Endodermal cell (in vitro differentiated cells): ENCODE results near the gene PLSCR4. TPM values are rescaled to one million over a fixed set of nuclear protein-coding genes. Genes with fewer than 3 reads are reported as not detected.

Experiments used
- DNase-seq: peaks from one replicate; pipeline ENCODE4 v3.0.0-alpha.2; 2017
- H3K27ac ChIP-seq: 2 replicates; pipeline ENCODE4 v1.5.1; 2013; ENCODE audit warnings: mild to moderate bottlenecking, low read depth, low read length, moderate library complexity
- H3K27me3 ChIP-seq: 2 replicates; pipeline ENCODE4 v1.6.1; 2013; ENCODE audit warnings: mild to moderate bottlenecking, low read length, moderate library complexity; ENCODE audit not compliant: insufficient read depth, control insufficient read depth, poor library complexity, severe bottlenecking
- H3K36me3 ChIP-seq: 2 replicates; pipeline ENCODE4 v1.7.0; 2013; ENCODE audit warnings: mild to moderate bottlenecking, low read length, moderate library complexity; ENCODE audit not compliant: control insufficient read depth, insufficient read depth
- H3K4me1 ChIP-seq: one replicate; pipeline ENCODE4 v1.7.0; 2013; ENCODE audit warnings: low read length; ENCODE audit not compliant: control insufficient read depth, insufficient read depth
- H3K4me3 ChIP-seq: 2 replicates; pipeline ENCODE4 v1.5.1; 2013; ENCODE audit warnings: mild to moderate bottlenecking, low read length, moderate library complexity
- H3K9ac ChIP-seq: 2 replicates; pipeline ENCODE4 v1.6.1; 2013; ENCODE audit warnings: mild to moderate bottlenecking, low read length, moderate library complexity; ENCODE audit not compliant: poor library complexity, severe bottlenecking; ENCODE audit errors: extremely low read depth
- H3K9me3 ChIP-seq: 2 replicates; pipeline ENCODE4 v1.6.1; 2013; ENCODE audit warnings: mild to moderate bottlenecking, low read length, moderate library complexity; ENCODE audit not compliant: control insufficient read depth
- H3K27ac Mint-ChIP-seq: 2 replicates; pipeline ENCODE4 v1.8.0; 2020; ENCODE audit warnings: mixed read lengths
- H3K27me3 Mint-ChIP-seq: 2 replicates; pipeline ENCODE4 v1.8.0; 2021; ENCODE audit warnings: mild to moderate bottlenecking, mixed read lengths; ENCODE audit not compliant: insufficient read depth
- H3K36me3 Mint-ChIP-seq: 2 replicates; pipeline ENCODE4 v1.8.0; 2020; ENCODE audit warnings: low read depth, mixed read lengths
- H3K4me1 Mint-ChIP-seq: 2 replicates; pipeline ENCODE4 v1.8.0; 2020; ENCODE audit warnings: mixed read lengths
- H3K4me3 Mint-ChIP-seq: 2 replicates; pipeline ENCODE4 v1.8.0; 2020; ENCODE audit warnings: mild to moderate bottlenecking, moderate library complexity, mixed read lengths
- H3K9me3 Mint-ChIP-seq: 2 replicates; pipeline ENCODE4 v1.8.0; 2020; ENCODE audit warnings: mild to moderate bottlenecking, mixed read lengths
- WGBS, 2 experiments: methylation state at CpG; one replicate each; pipeline versions ENCODE4 v1.1.5 to v1.1.7; 2013; ENCODE audit warnings: missing lambda C conversion rate in 2 of 2, mixed read lengths in 1 of 2; ENCODE audit not compliant: insufficient coverage in 1 of 2, insufficient read length in 1 of 2; 5-methylcytosine and 5-hydroxymethylcytosine counted together
- total RNA-seq, 2 donors: library from RNA; stranded (reverse); fragmentation: NEBNext Ultra II Directional in 1 of 2; extraction: Animal tissue kit (Norgen Biotek cat#: 25700) in 1 of 2; gene quantifications; 2 replicates in 1 of 2; 3 replicates in 1 of 2; pipeline ENCODE4 v1.2.1, GENCODE V29; 2021
- TF ChIP-seq, protein P1 (sequence below): fragments of 200-600 bp; sonication (generic); conservative IDR thresholded peaks from 2 replicates; pipeline ENCODE4 v1.5.0; 2021; ENCODE audit warnings: antibody characterized with exemption, mild to moderate bottlenecking

The PLSCR4 gene
- total RNA-seq, 2 donors from 2014 or later, result 9.3 to 12.3 TPM

DNA sequence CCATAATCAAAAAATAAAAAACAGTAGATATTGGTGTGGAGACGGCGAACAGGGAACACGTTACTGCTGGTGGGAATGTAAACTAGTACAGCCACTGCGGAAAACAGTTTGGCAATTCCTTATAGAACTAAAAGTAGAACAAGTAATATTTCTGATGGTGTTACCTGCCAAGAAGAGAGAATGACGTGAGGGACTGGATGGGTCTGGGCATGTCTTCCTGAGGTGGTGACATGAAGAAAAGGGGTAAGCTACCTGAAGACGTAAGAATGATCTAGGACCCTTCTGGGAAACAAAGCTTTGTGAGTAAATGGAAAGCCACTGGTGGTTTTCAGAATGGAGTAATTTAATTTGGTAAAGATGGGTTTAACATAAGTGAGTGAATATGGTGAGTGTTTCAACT lies 70.5 kb downstream of the PLSCR4 start:
- Histone ChIP-seq H3K36me3 (no peaks in the 10 kb centered on the region), H3K4me1 (peaks cover 4% of the 10 kb centered on the region), H3K27me3 (no peaks in the 10 kb centered on the region), H3K9ac (no peak overlapping the region), H3K9me3 (no peaks in the 10 kb centered on the region), H3K27ac (no peak overlapping the region), H3K4me3 (no peak overlapping the region)
- peaks cover 8% of the 10 kb centered on the region for H3K4me1 Mint-ChIP-seq
- TF ChIP-seq, protein P1, sequence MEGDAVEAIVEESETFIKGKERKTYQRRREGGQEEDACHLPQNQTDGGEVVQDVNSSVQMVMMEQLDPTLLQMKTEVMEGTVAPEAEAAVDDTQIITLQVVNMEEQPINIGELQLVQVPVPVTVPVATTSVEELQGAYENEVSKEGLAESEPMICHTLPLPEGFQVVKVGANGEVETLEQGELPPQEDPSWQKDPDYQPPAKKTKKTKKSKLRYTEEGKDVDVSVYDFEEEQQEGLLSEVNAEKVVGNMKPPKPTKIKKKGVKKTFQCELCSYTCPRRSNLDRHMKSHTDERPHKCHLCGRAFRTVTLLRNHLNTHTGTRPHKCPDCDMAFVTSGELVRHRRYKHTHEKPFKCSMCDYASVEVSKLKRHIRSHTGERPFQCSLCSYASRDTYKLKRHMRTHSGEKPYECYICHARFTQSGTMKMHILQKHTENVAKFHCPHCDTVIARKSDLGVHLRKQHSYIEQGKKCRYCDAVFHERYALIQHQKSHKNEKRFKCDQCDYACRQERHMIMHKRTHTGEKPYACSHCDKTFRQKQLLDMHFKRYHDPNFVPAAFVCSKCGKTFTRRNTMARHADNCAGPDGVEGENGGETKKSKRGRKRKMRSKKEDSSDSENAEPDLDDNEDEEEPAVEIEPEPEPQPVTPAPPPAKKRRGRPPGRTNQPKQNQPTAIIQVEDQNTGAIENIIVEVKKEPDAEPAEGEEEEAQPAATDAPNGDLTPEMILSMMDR, result no peak
- no peak for DNase-seq
- no peak overlapping the region for H3K4me3 Mint-ChIP-seq
- peaks cover 3% of the 10 kb centered on the region for H3K9me3 Mint-ChIP-seq
- 93 to 100% methylated on average over 6 of the region's 6 CpGs for WGBS, 2 experiments
- no peak overlapping the region for H3K27ac Mint-ChIP-seq
- H3K36me3 Mint-ChIP-seq, result peaks cover 6% of the 10 kb centered on the region
- peaks cover 2% of the 10 kb centered on the region for H3K27me3 Mint-ChIP-seq

DNA sequence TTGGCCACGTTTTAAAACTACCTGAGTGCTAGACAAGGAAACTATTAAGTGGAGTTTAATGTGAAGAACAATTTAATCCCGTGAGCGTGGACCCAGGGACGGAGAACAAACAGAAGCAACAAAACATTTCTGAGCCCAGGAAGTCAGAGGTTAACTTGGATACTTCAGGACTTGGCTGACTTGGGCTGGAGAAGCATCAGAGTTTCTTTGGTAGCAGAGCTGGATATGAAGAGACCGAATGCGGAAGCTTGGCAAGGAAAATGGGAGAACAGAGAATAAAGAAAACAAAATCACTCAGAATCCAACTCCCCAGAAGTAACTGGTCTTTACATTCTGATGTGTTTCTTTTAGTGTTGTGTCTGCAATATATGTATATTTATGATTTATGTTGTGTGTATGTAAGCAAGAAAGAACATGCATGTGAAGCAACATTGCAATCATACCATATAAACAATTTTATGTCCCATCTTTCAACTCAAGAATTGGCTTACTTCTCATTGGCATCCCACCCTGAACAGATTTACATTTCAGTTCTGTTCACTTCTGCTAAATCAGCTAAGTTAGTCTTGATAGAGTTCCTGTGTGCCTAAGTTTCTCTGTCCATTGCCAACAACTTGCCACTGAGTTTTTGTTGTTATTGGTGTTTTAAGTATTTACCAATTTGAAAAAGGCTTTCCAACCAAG lies 72.8 kb downstream of the PLSCR4 start:
- Histone ChIP-seq H3K27me3 (no peaks in the 10 kb centered on the region), H3K9ac (no peak overlapping the region), H3K36me3 (no peaks in the 10 kb centered on the region), H3K27ac (no peak overlapping the region), H3K9me3 (no peaks in the 10 kb centered on the region), H3K4me1 (peaks cover 4% of the 10 kb centered on the region), H3K4me3 (no peak overlapping the region)
- WGBS, 2 experiments, result 90 to 92% methylated on average over 4 to 5 of the region's 6 CpGs
- H3K27me3 Mint-ChIP-seq, result peaks cover 2% of the 10 kb centered on the region
- H3K4me1 Mint-ChIP-seq, result peaks cover 8% of the 10 kb centered on the region
- TF ChIP-seq, protein P1, result no peak
- H3K27ac Mint-ChIP-seq, result peak overlapping the region; percentile 27
- peaks cover 6% of the 10 kb centered on the region for H3K36me3 Mint-ChIP-seq
- no peak for DNase-seq
- H3K9me3 Mint-ChIP-seq, result peaks cover 3% of the 10 kb centered on the region
- no peak overlapping the region for H3K4me3 Mint-ChIP-seq

DNA sequence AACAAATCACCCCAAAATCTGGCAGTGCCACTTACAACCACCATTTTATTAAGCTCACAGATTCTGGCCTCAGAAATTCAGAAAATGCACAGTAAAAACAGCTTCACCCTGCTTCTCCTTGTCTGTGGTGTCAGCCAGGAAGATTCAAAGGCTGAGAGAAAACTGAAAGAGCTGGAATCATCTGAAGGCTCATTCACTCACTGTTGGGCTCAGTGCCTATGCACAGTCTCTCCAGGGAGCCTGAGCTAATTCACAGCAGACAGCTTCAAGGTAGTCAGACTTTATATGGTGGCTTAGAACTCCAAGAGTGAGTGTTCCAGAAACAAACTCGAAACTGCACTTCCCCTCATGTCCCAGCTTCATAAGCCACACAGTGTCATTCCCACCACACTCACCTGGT lies 73.4 kb downstream of the PLSCR4 start:
- 90% methylated on average over 1 of the region's 1 CpG; no CpG with 5 or more reads in 1 of the 2 experiments for WGBS, 2 experiments
- TF ChIP-seq, protein P1, result no peak
- H3K27ac ChIP-seq, result no peak overlapping the region

More for the DNA sequence above, 73.4 kb downstream of the PLSCR4 start:
- Mint-ChIP-seq H3K36me3 (peaks cover 1% of the 10 kb centered on the region), H3K4me1 (peaks cover 8% of the 10 kb centered on the region), H3K27ac (no peak overlapping the region), H3K27me3 (peaks cover 2% of the 10 kb centered on the region), H3K9me3 (no peaks in the 10 kb centered on the region), H3K4me3 (no peak overlapping the region)
- Histone ChIP-seq H3K27me3 (no peaks in the 10 kb centered on the region), H3K9me3 (no peaks in the 10 kb centered on the region), H3K36me3 (no peaks in the 10 kb centered on the region), H3K9ac (no peak overlapping the region), H3K4me1 (peaks cover 4% of the 10 kb centered on the region), H3K4me3 (no peak overlapping the region)
- DNase-seq, result no peak
